ENCODE results near the gene NPTX1.

The NPTX1 gene

GRCh38 chr17:80419255-80419654, 57.2 kb downstream of the NPTX1 start:
- no peak overlapping the region for H3K4me3 ChIP-seq (replicated peaks; ENCODE audit: low read depth, low read length)
- TF ChIP-seq CTCF (IDR thresholded peaks at IDR 0.05; ENCODE audit: low read depth, low read length, missing control alignments), result no peak
- DNase-seq (ENCODE audit: extremely low read depth, low read depth), result no peak

GRCh38 chr17:80418589-80418988, 57.8 kb downstream of the NPTX1 start:
- no peak for TF ChIP-seq CTCF (IDR thresholded peaks at IDR 0.05; ENCODE audit: low read depth, low read length, missing control alignments)
- no peak for DNase-seq (ENCODE audit: extremely low read depth, low read depth)

More at GRCh38 chr17:80418589-80418988, 57.8 kb downstream of the NPTX1 start:
- no peak overlapping the region for H3K4me3 ChIP-seq (replicated peaks; ENCODE audit: low read depth, low read length)
